Measurements from ENCODE around the gene OR7D2.

Gene OR7D2

GRCh38 chr19:9205501-9206113 lies 26.8 kb downstream of the OR7D2 start:
- DNase-seq (ENCODE audit: low read depth, low spot score): peak; percentile 33

- no peak for DNase-seq (ENCODE audit: low read depth, low spot score)
Measured at GRCh38 chr19:9219489-9219888, 40.7 kb downstream of the OR7D2 start, which contains the start of gene OR7D4. TSS of gene OR7D4 (minus strand) at chr19:9219589. CDS start at chr19:9214837, 4,752 bp downstream.
